ENCODE results near the gene FBXL7.

Gene FBXL7

DNA sequence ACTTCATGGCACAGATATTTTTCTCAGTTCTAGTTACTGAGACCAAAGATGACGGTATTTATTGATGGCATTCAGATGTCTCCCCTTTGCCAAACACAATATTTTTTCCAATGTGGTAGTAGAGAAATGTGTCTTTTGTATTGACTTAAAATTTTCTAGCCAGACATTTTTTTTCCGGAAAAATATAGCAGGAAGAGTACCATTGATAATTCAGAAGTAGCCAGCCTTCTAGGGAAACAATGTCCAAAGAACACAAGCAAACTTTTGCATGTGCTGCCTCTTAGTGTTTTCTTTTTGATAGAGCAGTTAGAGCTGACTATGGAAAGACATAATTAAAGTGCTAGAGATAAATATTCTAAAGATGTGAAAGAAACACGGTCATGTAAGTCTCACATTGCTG is 448.2 kb downstream of the FBXL7 start:
- no peak overlapping the region for H3K4me3 ChIP-seq (replicated peaks; ENCODE audit: low read depth, low read length)
- DNase-seq (ENCODE audit: low read depth): no peak
- TF ChIP-seq, protein P1, sequence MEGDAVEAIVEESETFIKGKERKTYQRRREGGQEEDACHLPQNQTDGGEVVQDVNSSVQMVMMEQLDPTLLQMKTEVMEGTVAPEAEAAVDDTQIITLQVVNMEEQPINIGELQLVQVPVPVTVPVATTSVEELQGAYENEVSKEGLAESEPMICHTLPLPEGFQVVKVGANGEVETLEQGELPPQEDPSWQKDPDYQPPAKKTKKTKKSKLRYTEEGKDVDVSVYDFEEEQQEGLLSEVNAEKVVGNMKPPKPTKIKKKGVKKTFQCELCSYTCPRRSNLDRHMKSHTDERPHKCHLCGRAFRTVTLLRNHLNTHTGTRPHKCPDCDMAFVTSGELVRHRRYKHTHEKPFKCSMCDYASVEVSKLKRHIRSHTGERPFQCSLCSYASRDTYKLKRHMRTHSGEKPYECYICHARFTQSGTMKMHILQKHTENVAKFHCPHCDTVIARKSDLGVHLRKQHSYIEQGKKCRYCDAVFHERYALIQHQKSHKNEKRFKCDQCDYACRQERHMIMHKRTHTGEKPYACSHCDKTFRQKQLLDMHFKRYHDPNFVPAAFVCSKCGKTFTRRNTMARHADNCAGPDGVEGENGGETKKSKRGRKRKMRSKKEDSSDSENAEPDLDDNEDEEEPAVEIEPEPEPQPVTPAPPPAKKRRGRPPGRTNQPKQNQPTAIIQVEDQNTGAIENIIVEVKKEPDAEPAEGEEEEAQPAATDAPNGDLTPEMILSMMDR (IDR thresholded peaks at IDR 0.05; ENCODE audit: low read length, missing control alignments): peak; percentile 4

DNA sequence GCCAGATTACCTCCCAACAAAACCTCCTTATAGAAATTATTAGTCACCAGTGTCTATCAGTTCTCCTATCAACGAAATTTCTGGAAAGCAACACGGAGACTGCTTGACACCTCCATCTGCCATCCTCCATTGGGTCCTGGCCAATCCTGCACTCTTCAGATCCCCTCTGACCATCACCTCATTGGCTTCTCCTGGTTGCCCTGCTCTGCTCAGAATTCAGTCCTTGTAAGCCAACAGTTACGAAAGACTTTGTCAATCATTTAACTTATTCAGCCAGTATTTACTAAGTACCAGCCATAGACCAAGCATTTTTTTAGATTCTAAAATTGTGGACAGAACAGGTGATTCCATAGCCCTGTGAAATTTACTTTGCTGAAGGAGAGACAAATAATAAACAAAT is 451.1 kb downstream of the FBXL7 start:
- DNase-seq (ENCODE audit: low read depth): no peak
- TF ChIP-seq, protein P1 (IDR thresholded peaks at IDR 0.05; ENCODE audit: low read length, missing control alignments): no peak
- H3K4me3 ChIP-seq (replicated peaks; ENCODE audit: low read depth, low read length): no peak overlapping the region

DNA sequence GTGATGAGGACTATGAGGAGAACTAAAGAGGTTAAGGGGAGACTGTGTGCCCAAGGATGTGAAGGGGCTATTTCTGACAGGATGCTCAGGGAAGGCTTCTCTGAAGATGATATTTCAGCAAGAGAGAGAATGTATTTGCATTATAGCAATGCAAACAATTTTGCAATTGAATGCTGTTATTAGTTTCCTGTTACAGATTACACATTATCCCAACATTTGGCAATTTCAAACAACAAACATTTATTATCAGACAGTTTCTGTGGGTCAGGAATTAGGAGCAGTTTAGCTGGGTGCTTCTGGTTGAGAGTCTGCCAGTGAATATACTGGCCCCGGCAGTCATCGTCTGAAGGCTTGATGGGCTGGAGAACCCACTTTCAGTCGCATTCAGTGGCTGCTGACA is 451.6 kb downstream of the FBXL7 start:
- DNase-seq (ENCODE audit: low read depth): no peak
- no peak overlapping the region for H3K4me3 ChIP-seq (replicated peaks; ENCODE audit: low read depth, low read length)
- TF ChIP-seq, protein P1 (IDR thresholded peaks at IDR 0.05; ENCODE audit: low read length, missing control alignments): no peak

DNA sequence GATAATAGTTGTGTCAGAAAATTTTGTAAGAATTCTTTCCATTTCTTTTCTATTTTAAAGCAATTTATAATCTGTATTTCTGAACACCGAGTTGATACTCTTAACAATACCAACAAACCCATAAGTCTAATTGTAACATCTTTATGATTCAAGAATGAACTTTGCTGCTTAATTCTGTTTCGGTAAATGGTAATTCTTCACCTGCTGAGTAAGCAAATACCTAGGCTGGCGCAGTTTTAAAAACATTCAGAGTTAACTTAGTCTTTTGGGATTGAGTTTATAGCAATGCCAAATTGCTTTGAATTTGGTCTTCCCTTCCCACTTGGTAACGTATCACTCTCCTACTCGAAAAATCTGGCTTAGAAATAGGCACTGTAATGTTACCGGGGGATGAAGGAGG is 456.6 kb downstream of the FBXL7 start:
- no peak for DNase-seq (ENCODE audit: low read depth)
- TF ChIP-seq, protein P1 (IDR thresholded peaks at IDR 0.05; ENCODE audit: low read length, missing control alignments): no peak

DNA sequence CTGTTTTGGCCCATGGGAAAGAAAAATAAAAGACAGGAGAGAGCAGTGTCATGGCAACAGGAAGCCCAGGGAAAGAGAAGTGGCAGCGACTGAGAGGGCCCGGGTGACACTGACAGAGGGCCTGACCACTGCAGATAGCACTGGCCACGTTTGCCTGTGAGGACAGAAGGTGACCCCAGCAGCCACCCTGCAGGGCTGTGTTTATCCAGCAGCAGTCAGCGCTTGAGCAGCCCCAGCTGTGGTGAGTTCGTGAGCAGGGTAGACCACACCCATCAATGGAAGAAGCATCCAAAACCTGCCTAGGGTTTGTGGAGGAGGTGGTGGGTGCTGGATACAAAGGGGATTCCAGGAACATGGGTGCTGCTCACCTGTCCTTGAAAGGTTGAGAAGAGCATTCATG is 457.1 kb downstream of the FBXL7 start:
- no peak for DNase-seq (ENCODE audit: low read depth)
- TF ChIP-seq, protein P1 (IDR thresholded peaks at IDR 0.05; ENCODE audit: low read length, missing control alignments): no peak
- H3K4me3 ChIP-seq (replicated peaks; ENCODE audit: low read depth, low read length): no peak overlapping the region

More for the DNA sequence above, 456.6 kb downstream of the FBXL7 start:
- no peak overlapping the region for H3K4me3 ChIP-seq (replicated peaks; ENCODE audit: low read depth, low read length)

DNA sequence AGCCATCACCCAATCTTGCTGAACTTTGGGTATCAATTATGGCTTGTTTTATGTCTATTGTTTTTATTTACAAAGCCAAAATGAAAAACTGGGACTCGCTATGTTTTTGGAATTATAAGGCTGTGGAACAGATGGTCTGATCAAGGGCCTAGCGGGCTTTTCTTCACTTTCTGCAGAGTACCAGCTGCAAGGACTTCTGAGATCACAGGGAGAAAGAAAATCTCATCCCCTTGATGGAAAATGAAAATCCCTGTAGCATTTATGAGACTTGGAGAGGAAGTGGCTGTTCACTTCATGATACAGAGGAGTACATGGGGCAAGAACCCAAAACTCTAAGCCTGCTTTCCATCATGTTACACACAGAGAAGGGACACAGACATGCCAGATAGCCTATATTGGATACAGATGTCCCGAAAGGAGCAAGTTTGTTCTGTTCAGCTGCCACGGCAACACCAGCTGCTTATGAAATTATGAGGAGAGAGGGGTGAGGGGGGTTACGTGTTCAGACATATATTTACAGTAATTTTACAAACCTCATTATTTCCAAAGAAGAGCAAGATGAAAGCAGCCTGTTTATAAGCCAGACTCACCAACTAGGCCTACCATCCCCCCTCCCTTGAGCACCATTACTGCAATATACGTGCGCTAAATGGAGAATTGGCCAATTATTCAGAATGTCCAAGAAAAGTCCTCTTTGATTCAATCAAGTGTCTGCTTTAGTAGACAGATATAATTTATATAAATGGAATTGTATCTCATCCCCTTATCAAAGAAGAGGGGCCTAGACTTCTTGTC is 459.6 kb downstream of the FBXL7 start:
- no peak for DNase-seq (ENCODE audit: low read depth)

More for the DNA sequence above, 459.6 kb downstream of the FBXL7 start:
- TF ChIP-seq, protein P1 (IDR thresholded peaks at IDR 0.05; ENCODE audit: low read length, missing control alignments): no peak
- H3K4me3 ChIP-seq (replicated peaks; ENCODE audit: low read depth, low read length): no peak overlapping the region

Measured in fibroblast of pulmonary artery (primary cell).